Neural cell (in vitro differentiated cells): ENCODE measurements around the gene STK24. TPM values are rescaled to one million over a fixed set of nuclear protein-coding genes. Genes with fewer than 3 reads are reported as not detected.

Source experiments
- H2AFZ ChIP-seq: fragments of 200-600, 300-800 bp; sonication (generic), shearing (Covaris generic); 2 replicates; pipeline ENCODE4 v1.6.0; 2014; ENCODE audit warnings: low read depth, mild to moderate bottlenecking, antibody characterized with exemption, low read length, moderate library complexity
- H3F3A ChIP-seq: fragments of 200-600 bp; shearing (Covaris generic); 2 replicates; pipeline ENCODE4 v1.6.1; 2016; ENCODE audit warnings: mild to moderate bottlenecking, moderate library complexity, mixed read lengths, antibody characterized with exemption, low read length; ENCODE audit not compliant: insufficient read depth, poor library complexity, severe bottlenecking
- H3K27ac ChIP-seq: fragments of 200-600, 300-800 bp; sonication (generic), shearing (Covaris generic); 2 replicates; pipeline ENCODE4 v1.5.1; 2014; ENCODE audit warnings: mild to moderate bottlenecking, low read length, moderate library complexity
- H3K27me3 ChIP-seq: fragments of 300-800, 200-600 bp; sonication (generic), shearing (Covaris generic); 2 replicates; pipeline ENCODE4 v1.6.0; 2014; ENCODE audit warnings: mild to moderate bottlenecking, low read depth, low read length, moderate library complexity; ENCODE audit not compliant: insufficient read depth
- H3K36me3 ChIP-seq: fragments of 300-800, 200-600 bp; sonication (generic), shearing (Covaris generic); 2 replicates; pipeline ENCODE4 v1.5.1; 2014; ENCODE audit warnings: mild to moderate bottlenecking, antibody characterized with exemption, low read length, moderate library complexity; ENCODE audit not compliant: insufficient read depth
- H3K4me2 ChIP-seq: fragments of 300-800, 200-600 bp; sonication (generic), shearing (Covaris generic); 2 replicates; pipeline ENCODE4 v1.6.0; 2014; ENCODE audit warnings: mild to moderate bottlenecking, low read length
- H3K4me3 ChIP-seq: fragments of 300-800, 200-600 bp; sonication (generic), shearing (Covaris generic); 2 replicates; pipeline ENCODE4 v1.5.1; 2014; ENCODE audit warnings: mild to moderate bottlenecking, low read length, moderate library complexity
- H3K79me2 ChIP-seq: fragments of 200-600 bp; shearing (Covaris generic); replicated peaks from 2 replicates; pipeline ENCODE4 v1.6.0; 2014; ENCODE audit warnings: mild to moderate bottlenecking, low read length, moderate library complexity; ENCODE audit not compliant: insufficient read depth
- H3K9ac ChIP-seq: fragments of 300-800, 200-600 bp; sonication (generic), shearing (Covaris generic); 2 replicates; pipeline ENCODE4 v1.6.1; 2016; ENCODE audit warnings: mild to moderate bottlenecking, low read length, mixed read lengths
- H3K9me2 ChIP-seq: fragments of 200-600 bp; shearing (Covaris generic); 2 replicates; pipeline ENCODE4 v1.6.1; 2016; ENCODE audit warnings: mild to moderate bottlenecking, low read length, mixed read lengths; ENCODE audit not compliant: insufficient read depth
- H3K9me3 ChIP-seq: fragments of 200-600, 300-800 bp; sonication (generic), shearing (Covaris generic); 2 replicates; pipeline ENCODE4 v1.6.1; 2016; ENCODE audit warnings: mild to moderate bottlenecking, mixed run types, low read length, moderate library complexity, mixed read lengths
- H4K20me1 ChIP-seq: fragments of 200-600 bp; shearing (Covaris generic); 2 replicates; pipeline ENCODE4 v1.6.1; 2016; ENCODE audit warnings: mild to moderate bottlenecking, mixed run types; ENCODE audit not compliant: insufficient read depth
- CTCF ChIP-seq: fragments of 450-650 bp; IDR thresholded peaks from 2 replicates; pipeline ENCODE4 v1.5.1; 2014; ENCODE audit warnings: antibody characterized with exemption, mild to moderate bottlenecking, moderate library complexity; ENCODE audit not compliant: poor library complexity, severe bottlenecking
- EP300 ChIP-seq: fragments of 450-650 bp; conservative IDR thresholded peaks from 2 replicates; pipeline ENCODE4 v1.6.1; 2014; ENCODE audit warnings: antibody characterized with exemption, mild to moderate bottlenecking, moderate library complexity; ENCODE audit not compliant: poor library complexity, severe bottlenecking
- EZH2 ChIP-seq: fragments of 200-600, 300-800 bp; shearing (Covaris generic), sonication (generic); IDR thresholded peaks from 2 replicates; pipeline ENCODE4 v1.6.1; 2014; ENCODE audit warnings: antibody characterized with exemption, low read length, borderline replicate concordance, mild to moderate bottlenecking; ENCODE audit not compliant: insufficient read depth, poor library complexity, severe bottlenecking
- MXI1 ChIP-seq: fragments of 450-650 bp; conservative IDR thresholded peaks from 2 replicates; pipeline ENCODE4 v1.6.1; 2014; ENCODE audit warnings: antibody characterized with exemption, mild to moderate bottlenecking; ENCODE audit not compliant: poor library complexity, severe bottlenecking
- POLR2AphosphoS5 ChIP-seq: IDR thresholded peaks from 2 replicates; pipeline ENCODE4 v1.6.1; 2012
- RAD21 ChIP-seq: fragments of 450-650 bp; conservative IDR thresholded peaks from 2 replicates; pipeline ENCODE4 v1.6.1; 2014; ENCODE audit warnings: antibody characterized with exemption, mild to moderate bottlenecking, moderate library complexity
- REST ChIP-seq: IDR thresholded peaks from 2 replicates; pipeline ENCODE4 v1.6.1; 2012; ENCODE audit warnings: borderline replicate concordance
- SMC3 ChIP-seq: fragments of 450-650 bp; conservative IDR thresholded peaks from 2 replicates; pipeline ENCODE4 v1.6.1; 2014; ENCODE audit warnings: antibody characterized with exemption, mild to moderate bottlenecking, moderate library complexity; ENCODE audit not compliant: poor library complexity
- TAF1 ChIP-seq: IDR thresholded peaks from 2 replicates; pipeline ENCODE4 v1.6.1; 2012; ENCODE audit warnings: low read depth
- polyA plus RNA-seq: library from polyadenylated mRNA; depleted of rRNA; stranded (reverse); fragments of >200 nt; gene quantifications from 2 replicates; pipeline ENCODE4 v1.2.3, GENCODE V29; 2014

STK24 gene
- polyA plus RNA-seq, 1 donor from 2014 or later: 66.0 TPM

GRCh38 chr13:98524391-98524790, 52.5 kb downstream of the STK24 start:
- H3K79me2 ChIP-seq: peaks cover 26% of the 10 kb centered on the region
- H3K4me3 ChIP-seq: no peak overlapping the region
- no peaks in the 10 kb centered on the region for H3F3A ChIP-seq
- TF ChIP-seq CTCF (no peak), SMC3 (no peak), MXI1 (no peak), POLR2AphosphoS5 (no peak), EZH2 (no peak), REST (no peak)
- no peak overlapping the region for H3K27ac ChIP-seq
- H3K4me2 ChIP-seq: no peak overlapping the region
- H3K9me3 ChIP-seq: no peaks in the 10 kb centered on the region
- no peak overlapping the region for H3K9ac ChIP-seq
- no peaks in the 10 kb centered on the region for H3K36me3 ChIP-seq
- no peaks in the 10 kb centered on the region for H3K27me3 ChIP-seq
- H2AFZ ChIP-seq: no peak overlapping the region
- H4K20me1 ChIP-seq: no peaks in the 10 kb centered on the region
- no peaks in the 10 kb centered on the region for H3K9me2 ChIP-seq

GRCh38 chr13:98523455-98524102, 53.3 kb downstream of the STK24 start:
- H3K27me3 ChIP-seq: no peaks in the 10 kb centered on the region
- no peaks in the 10 kb centered on the region for H3F3A ChIP-seq
- no peaks in the 10 kb centered on the region for H3K9me3 ChIP-seq
- no peak overlapping the region for H3K4me2 ChIP-seq
- TF ChIP-seq REST (no peak), MXI1 (no peak), EZH2 (no peak), POLR2AphosphoS5 (no peak), SMC3 (no peak), CTCF (no peak), TAF1 (no peak), EP300 (no peak), RAD21 (no peak)
- H2AFZ ChIP-seq: no peak overlapping the region
- no peaks in the 10 kb centered on the region for H3K36me3 ChIP-seq
- H3K27ac ChIP-seq: no peak overlapping the region
- no peaks in the 10 kb centered on the region for H4K20me1 ChIP-seq
- no peaks in the 10 kb centered on the region for H3K9me2 ChIP-seq
- peaks cover 22% of the 10 kb centered on the region for H3K79me2 ChIP-seq
- no peak overlapping the region for H3K9ac ChIP-seq
- H3K4me3 ChIP-seq: no peak overlapping the region
